NCI-H1105 treated with DMSO at 0.1 percent for 48 hours (cell line): Measurements from ENCODE around the gene TAF4.
"Not testable (repeated sequence)": the region's sequence is repeated elsewhere in the genome, so short reads cannot be mapped to it uniquely, and the experiment has no call there.

Source experiments
- DNase-seq: peaks from one replicate; lab custom pipeline; 2025; lab: John Stamatoyannopoulos, UW

Gene TAF4

DNA sequence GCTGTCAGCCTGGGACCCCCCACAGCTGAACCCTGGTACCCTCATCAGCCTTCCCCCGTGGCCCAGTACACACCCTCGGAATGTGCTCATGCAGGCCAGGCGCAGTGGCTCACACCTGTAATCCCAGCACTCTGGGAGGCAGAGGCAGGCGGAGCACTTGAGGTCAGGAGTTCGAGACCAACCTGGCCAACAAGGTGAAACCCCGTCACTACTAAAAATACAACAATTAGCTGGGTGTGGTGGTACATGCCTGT lies 9.9 kb downstream of the TAF4 start:
- not testable (repeated sequence) for DNase-seq

DNA sequence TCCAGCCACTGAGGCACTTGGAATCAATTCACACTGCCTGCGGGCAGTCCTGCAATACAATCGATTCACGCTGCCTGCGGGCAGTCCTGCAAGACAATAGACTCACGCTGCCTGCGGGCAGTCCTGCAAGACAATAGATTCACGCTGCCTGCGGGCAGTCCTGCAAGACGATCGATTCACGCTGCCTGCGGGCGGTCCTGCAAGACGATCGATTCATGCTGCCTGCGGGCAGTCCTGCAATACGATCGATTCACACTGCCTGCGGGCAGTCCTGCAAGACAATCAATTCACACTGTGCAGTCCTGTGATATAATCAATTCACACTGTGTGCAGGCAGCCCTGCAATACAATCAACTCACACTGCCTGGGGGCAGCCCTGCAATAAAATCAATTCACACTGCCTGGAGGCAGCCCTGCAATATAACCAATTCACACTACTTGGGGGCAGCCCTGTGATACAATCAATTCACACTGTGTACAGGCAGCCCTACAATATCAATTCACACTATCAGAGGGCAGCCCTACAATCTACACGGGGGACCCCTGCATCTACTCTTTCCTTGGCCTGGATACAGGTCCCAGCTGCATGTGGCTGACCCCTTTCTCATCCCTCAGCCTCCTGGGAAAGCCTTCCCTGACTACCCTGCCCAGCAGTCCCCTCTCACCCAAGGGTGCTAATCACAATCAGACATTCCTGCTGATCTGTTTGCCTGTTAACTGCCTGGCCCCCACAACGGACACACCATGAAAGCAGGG lies 10.4 kb downstream of the TAF4 start:
- no peak for DNase-seq

DNA sequence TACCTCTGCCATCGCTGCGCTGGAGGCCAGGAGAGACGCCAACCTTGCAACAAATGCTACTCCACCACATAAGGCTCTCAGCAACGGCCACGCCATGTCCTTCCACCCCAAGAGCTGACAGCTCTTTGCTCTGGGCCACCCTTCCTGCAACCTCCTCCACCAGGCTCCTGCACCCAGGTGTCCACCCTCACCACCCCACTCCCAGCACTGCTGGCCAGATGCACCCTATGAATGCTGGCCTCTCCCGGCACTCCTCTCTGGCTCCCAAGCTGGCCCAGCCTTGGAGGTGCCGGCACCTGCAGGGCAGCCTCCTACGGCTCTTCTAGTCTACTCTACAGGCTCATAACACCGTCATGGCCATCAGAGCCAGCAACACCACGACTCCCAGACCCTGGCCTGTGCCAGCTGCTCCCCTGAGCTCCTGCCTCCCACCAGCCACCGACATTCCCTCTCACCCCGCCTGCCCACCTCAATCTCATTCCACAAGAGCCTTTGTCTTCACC lies 11.2 kb downstream of the TAF4 start:
- no peak for DNase-seq

DNA sequence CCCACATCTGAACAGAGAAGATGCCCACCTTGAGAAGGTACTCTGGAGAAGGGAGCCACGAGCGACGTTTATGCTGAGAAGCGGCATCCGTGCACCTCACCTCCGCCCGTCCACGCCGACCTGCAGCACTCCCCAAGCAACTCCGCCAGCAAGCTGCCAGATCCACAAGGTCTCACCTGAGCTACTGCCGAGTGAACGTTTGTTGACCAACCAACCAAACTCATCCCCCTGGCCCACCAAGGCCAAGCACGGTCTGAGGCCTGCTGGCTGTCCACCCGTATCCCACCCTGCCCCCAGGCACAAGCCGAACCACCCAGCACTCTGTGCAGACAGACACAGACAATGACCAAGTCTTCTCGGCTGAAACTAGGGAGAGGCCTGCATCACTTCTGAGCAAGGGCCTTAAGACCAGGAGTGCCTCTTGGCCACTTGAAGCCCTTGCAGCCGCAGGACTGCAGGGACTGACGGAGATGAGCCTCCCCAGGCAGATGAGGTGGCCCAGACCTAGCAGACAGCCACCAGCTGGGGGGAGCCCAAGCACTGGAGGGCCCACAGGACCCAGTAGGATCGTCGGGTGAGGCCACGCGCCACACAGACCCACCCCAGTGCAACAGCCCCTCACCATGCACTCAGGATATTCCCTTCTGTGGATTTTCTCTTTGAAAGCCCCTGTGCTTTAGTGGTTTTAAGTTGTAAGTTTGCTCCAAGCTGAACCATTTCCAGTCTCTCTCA lies 12.1 kb downstream of the TAF4 start:
- no peak for DNase-seq

GRCh38 chr20:62052842-62053464 lies 12.7 kb downstream of the TAF4 start:
- no peak for DNase-seq

DNA sequence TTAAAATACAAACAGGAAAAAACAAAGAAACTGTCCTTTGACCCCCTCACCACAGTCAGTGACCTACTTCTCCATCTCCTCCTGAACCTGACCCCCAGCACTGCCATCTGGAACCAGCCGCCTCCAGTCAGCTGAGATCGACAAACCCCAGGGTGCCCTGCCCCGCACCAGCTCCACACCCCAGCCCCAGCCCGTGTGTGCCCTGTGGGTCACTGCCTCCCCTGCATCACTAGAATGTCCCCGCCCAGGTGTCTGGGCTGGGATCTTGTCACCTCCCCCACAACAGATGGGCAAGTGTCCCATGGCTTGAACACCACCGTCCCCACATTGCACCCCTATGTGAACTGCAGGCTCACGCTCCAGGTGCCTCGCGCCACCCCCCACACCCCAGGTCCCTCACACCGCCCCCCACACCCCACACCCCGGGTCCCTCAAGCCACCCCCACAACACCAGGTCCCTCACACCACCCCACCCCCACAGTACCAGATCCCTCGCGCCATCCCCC lies 13.3 kb downstream of the TAF4 start:
- no peak for DNase-seq

DNA sequence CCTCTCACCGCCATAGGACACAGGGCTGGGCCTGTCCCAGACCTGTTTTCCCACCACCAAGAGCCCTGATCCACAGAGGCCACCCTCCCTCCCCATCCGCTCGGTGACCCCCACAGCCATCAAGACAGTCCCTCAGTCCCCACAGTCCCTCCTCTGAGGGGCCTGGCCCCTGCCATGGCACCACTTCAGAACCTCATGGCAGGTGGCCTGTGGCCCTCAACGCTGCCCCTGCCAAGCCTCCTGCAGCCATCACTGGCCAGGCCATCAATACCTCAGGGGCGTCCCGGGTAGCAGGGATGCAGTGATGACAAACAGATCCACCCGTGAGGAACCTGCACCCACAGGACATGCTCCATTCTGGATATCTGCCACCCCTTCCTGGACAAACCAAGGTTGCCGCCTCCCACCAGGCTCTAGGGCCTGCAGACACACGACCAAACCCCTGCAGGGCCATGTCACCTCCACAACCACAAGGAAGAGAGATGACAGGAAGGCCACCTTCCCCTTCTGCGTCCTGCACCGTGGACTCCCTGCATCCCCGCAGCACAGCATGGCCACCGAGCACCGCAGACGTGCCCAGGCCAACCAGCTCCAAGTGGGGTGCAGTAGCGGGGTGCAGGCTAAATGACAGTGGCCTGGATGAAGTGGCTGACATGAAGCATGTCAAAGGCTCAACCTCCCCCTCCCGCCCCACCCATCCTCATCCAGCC lies 14.0 kb downstream of the TAF4 start:
- no peak for DNase-seq

- DNase-seq: no peak
These were observed 14.5 kb downstream of the TAF4 start for GRCh38 chr20:62051144-62051543.

GRCh38 chr20:62050166-62051120 lies 15.2 kb downstream of the TAF4 start:
- DNase-seq: no peak

DNA sequence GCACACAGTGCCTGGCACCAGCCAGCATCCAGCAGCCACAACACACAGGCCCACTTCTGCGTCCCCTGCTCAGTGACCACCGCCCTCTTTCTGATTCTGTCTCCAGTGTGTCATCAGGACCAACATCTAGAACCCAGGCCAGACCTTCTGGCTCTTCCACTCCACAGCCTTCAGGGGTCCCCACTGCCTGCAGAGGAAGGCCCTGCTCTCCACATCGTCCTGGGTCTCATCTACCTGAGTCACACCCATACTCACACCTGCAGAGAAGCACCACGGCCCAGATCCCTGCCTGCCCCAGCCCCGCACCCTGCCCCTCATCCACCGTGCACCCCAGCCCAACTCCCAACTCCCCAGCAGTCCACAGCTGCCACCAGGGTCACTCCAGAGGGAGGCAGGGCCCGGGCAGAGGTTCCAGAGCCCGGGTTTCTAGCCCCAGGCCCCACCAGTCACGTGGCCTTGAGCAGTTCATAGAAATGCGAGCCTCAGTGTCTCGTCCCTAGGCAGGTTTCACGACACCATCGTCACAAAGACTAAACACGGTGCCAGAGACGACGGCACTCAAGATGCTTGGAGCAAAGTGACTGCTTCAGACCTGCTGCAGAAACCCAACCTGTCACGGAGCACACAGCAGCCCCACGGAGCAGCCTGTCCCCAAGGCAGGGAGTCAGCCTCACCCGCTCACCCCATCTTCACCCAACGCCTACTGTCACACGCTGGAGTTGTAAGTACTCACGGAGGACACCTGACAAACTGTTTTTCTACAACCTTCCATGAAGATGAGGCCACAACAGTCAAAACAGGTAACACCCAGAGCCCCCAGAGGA lies 16.1 kb downstream of the TAF4 start:
- no peak for DNase-seq

GRCh38 chr20:62048821-62049291 lies 16.8 kb downstream of the TAF4 start:
- no peak for DNase-seq

GRCh38 chr20:62048346-62048761 lies 17.3 kb downstream of the TAF4 start:
- no peak for DNase-seq

DNA sequence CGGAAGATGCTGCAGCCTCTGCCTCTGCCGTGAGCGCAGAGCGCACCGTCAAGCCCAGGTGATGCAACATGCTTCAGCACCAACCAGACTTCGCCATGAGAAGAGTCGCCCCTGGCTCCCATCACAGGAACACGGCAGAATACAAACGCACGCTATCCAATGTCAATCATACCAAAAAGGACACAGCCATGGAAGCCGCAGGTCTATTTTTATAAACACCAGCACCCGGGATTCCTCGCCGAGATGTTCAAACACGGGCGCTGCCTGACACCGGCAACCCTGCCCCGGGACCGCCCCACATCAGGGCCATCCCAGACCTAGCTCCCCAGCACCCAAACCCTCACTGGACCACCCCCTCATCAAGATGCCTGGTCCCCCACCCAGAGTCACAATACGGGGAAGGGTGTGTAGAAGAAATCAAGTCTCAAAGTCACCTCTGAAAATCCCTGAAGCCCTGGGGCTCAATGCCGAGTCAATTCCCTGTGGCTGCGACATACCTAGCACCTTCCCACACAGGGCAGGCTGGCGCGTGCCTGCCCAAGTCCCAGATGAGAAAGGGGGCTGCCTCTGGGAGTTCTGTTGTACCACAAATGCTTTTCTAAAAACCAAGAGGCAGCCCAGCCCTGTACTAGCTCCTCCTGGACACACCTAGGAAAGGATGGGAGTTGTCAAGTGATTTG lies 17.9 kb downstream of the TAF4 start:
- DNase-seq: no peak

- no peak for DNase-seq
These were observed 19.2 kb downstream of the TAF4 start for GRCh38 chr20:62046431-62046830.

DNA sequence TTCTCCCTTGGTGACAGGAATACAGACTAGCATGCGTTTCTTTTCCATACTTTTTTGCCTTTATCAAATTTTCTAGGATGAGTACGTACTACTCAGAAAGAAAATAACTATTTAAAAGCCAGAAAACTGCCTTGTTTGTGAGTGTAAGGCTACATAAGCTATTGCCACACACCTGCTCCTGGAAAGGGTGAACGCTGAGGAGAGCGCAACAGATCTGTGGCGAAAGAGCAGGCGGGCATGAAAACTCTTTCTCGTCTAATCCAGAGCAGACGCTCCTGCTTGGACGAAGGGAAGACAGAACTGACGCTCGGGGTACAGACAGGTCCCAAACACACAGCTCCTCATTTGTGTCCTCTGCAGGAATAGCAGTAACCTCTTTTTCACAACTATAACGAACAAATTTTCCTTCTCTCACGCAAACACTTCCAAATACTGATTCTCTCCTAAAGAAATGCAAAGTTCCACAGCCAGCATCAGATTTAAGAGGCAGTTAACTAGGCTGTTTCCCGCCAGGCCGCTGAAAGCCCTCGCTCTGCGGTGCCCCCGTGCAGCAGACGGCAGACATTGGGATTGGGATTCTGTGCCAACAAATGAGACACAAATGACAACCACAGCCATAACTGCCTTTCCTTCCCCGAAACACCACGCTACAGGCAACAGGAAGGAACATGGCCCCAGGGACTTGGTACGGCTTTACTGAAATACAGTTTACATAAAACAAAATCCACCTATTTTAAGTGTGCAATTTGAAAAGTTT lies 20.0 kb downstream of the TAF4 start:
- DNase-seq: no peak

GRCh38 chr20:62045118-62045517 lies 20.6 kb downstream of the TAF4 start:
- no peak for DNase-seq

DNA sequence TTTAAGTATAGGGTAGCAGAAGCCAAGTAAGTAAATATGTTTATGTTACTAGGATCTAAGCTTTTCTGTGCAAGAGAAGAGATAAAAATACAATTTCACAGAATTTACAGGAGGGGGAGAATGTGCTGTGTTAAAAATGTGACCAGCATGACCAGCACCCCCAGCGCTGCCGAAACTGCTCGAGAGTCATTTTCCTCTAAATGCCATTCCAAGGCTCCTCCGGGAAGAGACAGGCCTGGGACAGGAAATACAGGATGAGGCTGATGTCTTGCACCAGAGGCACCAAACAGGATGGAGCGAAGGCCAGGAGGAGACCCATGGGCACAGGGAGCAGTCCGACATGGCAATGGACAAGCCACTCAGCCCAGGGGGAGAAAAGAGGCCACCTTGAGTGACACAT lies 21.1 kb downstream of the TAF4 start:
- no peak for DNase-seq

- no peak for DNase-seq
These were observed 22.4 kb downstream of the TAF4 start for GRCh38 chr20:62043131-62043914.
